ENCODE results near the gene GPC1. TPM values are rescaled to one million over a fixed set of nuclear protein-coding genes. Genes with fewer than 3 reads are reported as not detected.
A peak's percentile ranks its signal among the peaks of the same experiment; 100 is the strongest.

Gene GPC1
- total RNA-seq, 1 donor from 2014 or later = 91.4 TPM

- no peaks in the 10 kb centered on the region for H3K36me3 Mint-ChIP-seq (ENCODE audit: insufficient read depth)
- H3K9me3 Mint-ChIP-seq (ENCODE audit: low read depth) = no peaks in the 10 kb centered on the region
- no peaks in the 10 kb centered on the region for H3K27me3 Mint-ChIP-seq
- no peak for DNase-seq (ENCODE audit: low spot score, unreplicated experiment)
- TF ChIP-seq CTCF (IDR thresholded peaks at IDR 0.05; ENCODE audit: unreplicated experiment) = no peak
- H3K4me3 Mint-ChIP-seq (ENCODE audit: low read depth) = no peak overlapping the region
- peaks cover 5% of the 10 kb centered on the region for H3K4me1 Mint-ChIP-seq (ENCODE audit: low read depth)
- no peak overlapping the region for H3K27ac Mint-ChIP-seq
Observed at GRCh38 chr2:240448387-240449274, 13.2 kb downstream of the GPC1 start.

GRCh38 chr2:240449764-240450531 lies 14.5 kb downstream of the GPC1 start:
- DNase-seq (ENCODE audit: low spot score, unreplicated experiment) = no peak
- Mint-ChIP-seq H3K4me3 (ENCODE audit: low read depth) (peak overlapping the region; percentile 41), H3K36me3 (ENCODE audit: insufficient read depth) (no peaks in the 10 kb centered on the region), H3K27me3 (peaks cover 4% of the 10 kb centered on the region), H3K9me3 (ENCODE audit: low read depth) (no peaks in the 10 kb centered on the region), H3K4me1 (ENCODE audit: low read depth) (peaks cover 12% of the 10 kb centered on the region), H3K27ac (no peak overlapping the region)
- TF ChIP-seq CTCF (IDR thresholded peaks at IDR 0.05; ENCODE audit: unreplicated experiment) = no peak

- Mint-ChIP-seq H3K4me3 (ENCODE audit: low read depth) (peak overlapping the region; percentile 41), H3K4me1 (ENCODE audit: low read depth) (peaks cover 13% of the 10 kb centered on the region), H3K9me3 (ENCODE audit: low read depth) (no peaks in the 10 kb centered on the region), H3K36me3 (ENCODE audit: insufficient read depth) (no peaks in the 10 kb centered on the region), H3K27me3 (peaks cover 4% of the 10 kb centered on the region), H3K27ac (no peak overlapping the region)
- no peak for DNase-seq (ENCODE audit: low spot score, unreplicated experiment)
- no peak for TF ChIP-seq CTCF (IDR thresholded peaks at IDR 0.05; ENCODE audit: unreplicated experiment)
Observed at GRCh38 chr2:240450532-240451107, 15.2 kb downstream of the GPC1 start.

DNA sequence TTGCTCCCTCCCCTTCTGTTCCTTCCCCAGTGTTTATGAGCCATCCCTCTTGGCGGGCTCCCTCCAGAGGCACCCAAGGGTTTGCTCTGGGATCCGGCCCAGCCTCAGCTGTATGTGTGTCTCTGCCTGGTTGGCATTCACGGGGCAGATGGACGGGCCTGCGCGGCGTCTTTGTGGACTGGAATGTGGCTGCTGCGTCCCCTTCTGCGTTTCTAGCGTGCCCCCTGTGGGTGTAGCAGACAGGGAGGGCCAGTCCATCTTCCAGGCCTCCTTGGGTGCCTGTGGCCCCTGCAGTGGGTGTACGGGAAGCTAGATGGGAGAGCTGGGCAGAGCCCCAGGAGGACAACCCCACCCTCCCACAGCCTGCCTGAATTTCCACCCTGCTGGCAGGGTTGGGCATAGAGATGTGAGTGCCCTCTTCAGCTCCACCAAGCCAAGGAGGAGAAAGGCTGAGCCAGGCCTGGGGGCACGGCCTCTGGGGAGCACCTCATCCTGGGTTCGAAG lies 15.7 kb downstream of the GPC1 start:
- DNase-seq (ENCODE audit: low spot score, unreplicated experiment) = no peak
- Mint-ChIP-seq H3K9me3 (ENCODE audit: low read depth) (no peaks in the 10 kb centered on the region), H3K27me3 (peaks cover 4% of the 10 kb centered on the region), H3K27ac (no peak overlapping the region), H3K4me1 (ENCODE audit: low read depth) (peaks cover 13% of the 10 kb centered on the region), H3K4me3 (ENCODE audit: low read depth) (peak overlapping the region; percentile 70), H3K36me3 (ENCODE audit: insufficient read depth) (no peaks in the 10 kb centered on the region)
- TF ChIP-seq CTCF (IDR thresholded peaks at IDR 0.05; ENCODE audit: unreplicated experiment) = no peak
